Measurements from ENCODE around the gene B3GAT1. TPM values are rescaled to one million over a fixed set of nuclear protein-coding genes. Genes with fewer than 3 reads are reported as not detected.

The B3GAT1 gene
- total RNA-seq, 1 experiment from 2014 or later = not detected

GRCh38 chr11:134398644-134399292, 13.3 kb downstream of the B3GAT1 start (continued):
- no peak for TF ChIP-seq POLR2AphosphoS5 (IDR thresholded peaks at IDR 0.05; ENCODE audit: low read depth, low read length)
- TF ChIP-seq JUND (IDR thresholded peaks at IDR 0.05) = no peak
- no peak for TF ChIP-seq SP1 (IDR thresholded peaks at IDR 0.05; ENCODE audit: low read depth)

DNA sequence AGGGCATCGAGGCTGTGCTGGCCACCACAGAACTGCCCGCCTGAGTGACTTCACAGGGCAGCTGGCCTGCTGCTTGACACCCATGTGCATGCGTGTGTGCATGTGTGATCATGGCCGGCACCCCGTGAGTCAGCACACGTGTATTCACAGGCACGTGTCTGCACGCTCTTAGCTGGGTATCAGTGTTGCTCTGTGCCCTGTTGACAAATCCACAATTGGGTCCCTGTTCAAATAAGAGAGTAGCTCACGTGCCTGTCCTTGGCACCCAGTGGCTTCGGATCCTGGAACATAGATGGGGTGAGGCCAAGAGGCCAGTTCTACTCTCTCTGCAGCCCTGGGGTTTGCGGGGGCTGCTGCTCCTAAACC, 14.0 kb downstream of the B3GAT1 start:
- intact Hi-C loops (cut with micrococcal nuclease) = no loop called here

More for the DNA sequence above, 14.0 kb downstream of the B3GAT1 start:
- Histone ChIP-seq H3K4me1 (ENCODE audit: control insufficient read depth in 1 of 2, insufficient read depth in 2 of 2, low read length in 2 of 2) (peaks cover 0 to 7% of the 10 kb centered on the region in 2 experiments; a peak in 2 of 4 replicates), H3K27ac (ENCODE audit: low read depth, low read length) (no peak overlapping the region), H3K4me3 (replicated peaks in 1 of 2; ENCODE audit: low read depth in 1 of 2, low read length in 2 of 2) (no peak overlapping the region), H3K9ac (ENCODE audit: low read length) (no peak overlapping the region), H3K9me2 (ENCODE audit: insufficient read depth) (no peaks in the 10 kb centered on the region), H3K27me3 (ENCODE audit: insufficient read depth, low read length) (peaks cover 6% of the 10 kb centered on the region; the same call in 1 of the 2 replicates), H3K79me2 (ENCODE audit: insufficient read depth, low read length) (no peaks in the 10 kb centered on the region), H3K4me2 (ENCODE audit: low read length) (no peak overlapping the region), H4K20me1 (ENCODE audit: insufficient read depth) (no peaks in the 10 kb centered on the region), H3K36me3 (ENCODE audit: control insufficient read depth in 1 of 2, insufficient read depth in 2 of 2, low read length in 2 of 2) (no peaks in the 10 kb centered on the region), H2AFZ (ENCODE audit: low read depth, low read length, poor library complexity, severe bottlenecking) (no peak overlapping the region), H3K9me3 (ENCODE audit: control insufficient read depth in 1 of 2, insufficient read depth in 1 of 2, low read depth in 1 of 2, low read length in 2 of 2) (no peaks in the 10 kb centered on the region)
- ATAC-seq (no peak), DNase-seq (ENCODE audit: low read depth, low spot score) (no peak)
- ChIA-PET POLR2A (no interaction called here), CTCF (no interaction called here), RAD21 (ENCODE audit: low non-redundant PET in 1 of 2, low total read pairs in 2 of 2, uncharacterized antibody in 2 of 2, unreplicated experiment in 2 of 2) (no interaction called here)
- BruUV-seq (replicated peaks) = no TSS peak
- TF ChIP-seq, protein P1, sequence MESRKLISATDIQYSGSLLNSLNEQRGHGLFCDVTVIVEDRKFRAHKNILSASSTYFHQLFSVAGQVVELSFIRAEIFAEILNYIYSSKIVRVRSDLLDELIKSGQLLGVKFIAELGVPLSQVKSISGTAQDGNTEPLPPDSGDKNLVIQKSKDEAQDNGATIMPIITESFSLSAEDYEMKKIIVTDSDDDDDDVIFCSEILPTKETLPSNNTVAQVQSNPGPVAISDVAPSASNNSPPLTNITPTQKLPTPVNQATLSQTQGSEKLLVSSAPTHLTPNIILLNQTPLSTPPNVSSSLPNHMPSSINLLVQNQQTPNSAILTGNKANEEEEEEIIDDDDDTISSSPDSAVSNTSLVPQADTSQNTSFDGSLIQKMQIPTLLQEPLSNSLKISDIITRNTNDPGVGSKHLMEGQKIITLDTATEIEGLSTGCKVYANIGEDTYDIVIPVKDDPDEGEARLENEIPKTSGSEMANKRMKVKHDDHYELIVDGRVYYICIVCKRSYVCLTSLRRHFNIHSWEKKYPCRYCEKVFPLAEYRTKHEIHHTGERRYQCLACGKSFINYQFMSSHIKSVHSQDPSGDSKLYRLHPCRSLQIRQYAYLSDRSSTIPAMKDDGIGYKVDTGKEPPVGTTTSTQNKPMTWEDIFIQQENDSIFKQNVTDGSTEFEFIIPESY (IDR thresholded peaks at IDR 0.05; ENCODE audit: extremely low read depth, insufficient replicate concordance, low read length) = no peak
- TF ChIP-seq, protein P2, sequence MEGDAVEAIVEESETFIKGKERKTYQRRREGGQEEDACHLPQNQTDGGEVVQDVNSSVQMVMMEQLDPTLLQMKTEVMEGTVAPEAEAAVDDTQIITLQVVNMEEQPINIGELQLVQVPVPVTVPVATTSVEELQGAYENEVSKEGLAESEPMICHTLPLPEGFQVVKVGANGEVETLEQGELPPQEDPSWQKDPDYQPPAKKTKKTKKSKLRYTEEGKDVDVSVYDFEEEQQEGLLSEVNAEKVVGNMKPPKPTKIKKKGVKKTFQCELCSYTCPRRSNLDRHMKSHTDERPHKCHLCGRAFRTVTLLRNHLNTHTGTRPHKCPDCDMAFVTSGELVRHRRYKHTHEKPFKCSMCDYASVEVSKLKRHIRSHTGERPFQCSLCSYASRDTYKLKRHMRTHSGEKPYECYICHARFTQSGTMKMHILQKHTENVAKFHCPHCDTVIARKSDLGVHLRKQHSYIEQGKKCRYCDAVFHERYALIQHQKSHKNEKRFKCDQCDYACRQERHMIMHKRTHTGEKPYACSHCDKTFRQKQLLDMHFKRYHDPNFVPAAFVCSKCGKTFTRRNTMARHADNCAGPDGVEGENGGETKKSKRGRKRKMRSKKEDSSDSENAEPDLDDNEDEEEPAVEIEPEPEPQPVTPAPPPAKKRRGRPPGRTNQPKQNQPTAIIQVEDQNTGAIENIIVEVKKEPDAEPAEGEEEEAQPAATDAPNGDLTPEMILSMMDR (IDR thresholded peaks at IDR 0.05 in 2 of 3, conservative IDR thresholded peaks at IDR 0.05 in 1 of 3; ENCODE audit: borderline replicate concordance in 1 of 3, insufficient read depth in 1 of 3, low read depth in 2 of 3, low read length in 2 of 3) = no peak
- no peak for TF ChIP-seq EZH2phosphoT487 (IDR thresholded peaks at IDR 0.05; ENCODE audit: borderline replicate concordance)
- TF ChIP-seq SRF (IDR thresholded peaks at IDR 0.05; ENCODE audit: low read depth) = no peak
- TF ChIP-seq CEBPB (IDR thresholded peaks at IDR 0.05; ENCODE audit: low read depth) = no peak
- TF ChIP-seq SIN3A (IDR thresholded peaks at IDR 0.05; ENCODE audit: low read depth) = no peak
- no peak for TF ChIP-seq POLR2A (IDR thresholded peaks at IDR 0.05; ENCODE audit: borderline replicate concordance, extremely low read depth, insufficient read depth, insufficient read length)
- no peak for TF ChIP-seq FOSL1 (IDR thresholded peaks at IDR 0.05; ENCODE audit: low read depth)
- TF ChIP-seq, protein P3, sequence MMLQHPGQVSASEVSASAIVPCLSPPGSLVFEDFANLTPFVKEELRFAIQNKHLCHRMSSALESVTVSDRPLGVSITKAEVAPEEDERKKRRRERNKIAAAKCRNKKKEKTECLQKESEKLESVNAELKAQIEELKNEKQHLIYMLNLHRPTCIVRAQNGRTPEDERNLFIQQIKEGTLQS (IDR thresholded peaks at IDR 0.05) = no peak
- no peak for TF ChIP-seq MAX (IDR thresholded peaks at IDR 0.05)
- TF ChIP-seq ZFX (IDR thresholded peaks at IDR 0.05) = no peak
- no peak for TF ChIP-seq EGR1 (IDR thresholded peaks at IDR 0.05; ENCODE audit: low read depth)
- no peak for TF ChIP-seq EZH2 (IDR thresholded peaks at IDR 0.05)
- TF ChIP-seq ZNF274 (IDR thresholded peaks at IDR 0.05; ENCODE audit: low read depth, low read length) = no peak
- no peak for TF ChIP-seq ELF1 (IDR thresholded peaks at IDR 0.05; ENCODE audit: borderline replicate concordance, low read depth)
- TF ChIP-seq JUND (IDR thresholded peaks at IDR 0.05) = no peak

Data from HCT116 (cell line).